Subcutaneous adipose tissue (tissue), 4 donors: ENCODE data around the gene CRELD1. TPM values are rescaled to one million over a fixed set of nuclear protein-coding genes. Genes with fewer than 3 reads are reported as not detected.

Experiments
- CTCF ChIP-seq: fragments of 450-650 bp; IDR thresholded peaks from one replicate; pipeline ENCODE4 v1.5.1; 2016; ENCODE audit warnings: low read depth, mild to moderate bottlenecking, control low read depth, antibody characterized with exemption, moderate library complexity
- total RNA-seq, 4 donors: library from RNA; depleted of rRNA; stranded (reverse); fragments of >200 nt; gene quantifications; one replicate each; pipeline ENCODE4 v1.1.0, GENCODE V29; 2016

The CRELD1 gene
- total RNA-seq, 4 donors from 2014 or later: 30.2 to 45.6 (median 35.5) TPM

- TF ChIP-seq CTCF: no peak
These were observed 15.0 kb downstream of the CRELD1 start for GRCh38 chr3:9948586-9948985.

- TF ChIP-seq CTCF: no peak
These were observed 15.5 kb downstream of the CRELD1 start for GRCh38 chr3:9949115-9949514.

GRCh38 chr3:9949626-9950025 is 16.0 kb downstream of the CRELD1 start:
- no peak for TF ChIP-seq CTCF

- no peak for TF ChIP-seq CTCF
These were observed 17.5 kb downstream of the CRELD1 start for GRCh38 chr3:9951126-9951525.

GRCh38 chr3:9951598-9951961 is 17.9 kb downstream of the CRELD1 start:
- TF ChIP-seq CTCF: no peak

GRCh38 chr3:9951962-9952805 is 18.6 kb downstream of the CRELD1 start, which contains the start of gene PRRT3:
Gene PRRT3, minus strand, starts transcription at chr3:9952408. Its CDS starts 2,293 bp downstream, at chr3:9950115.
- TF ChIP-seq CTCF: no peak

- TF ChIP-seq CTCF: no peak
These were observed 21.5 kb downstream of the CRELD1 start for GRCh38 chr3:9955067-9955502.
